K562 (cell line): ENCODE results near the gene LRRC8A. TPM values are rescaled to one million over a fixed set of nuclear protein-coding genes. Genes with fewer than 3 reads are reported as not detected.

Experiments used
- CBFA2T2 ChIP-seq: fragments of 450-650 bp; conservative IDR thresholded peaks from 2 replicates; pipeline ENCODE4 v1.6.1; 2017; ENCODE audit warnings: mild to moderate bottlenecking
- FOXM1 ChIP-seq, 2 experiments: fragments of 450-650 bp in 1 of 2; sonication (generic) in 1 of 2; formaldehyde crosslinking in 1 of 2; IDR thresholded peaks; 2 replicates each; pipeline versions ENCODE4 v1.6.1 to v1.9.0; 2017 to 2022; ENCODE audit warnings: low read depth in 2 of 2, mild to moderate bottlenecking in 2 of 2, missing genetic modification reagents in 1 of 2, moderate library complexity in 1 of 2
- GABPB1 ChIP-seq: sonication (generic); formaldehyde crosslinking; IDR thresholded peaks from 2 replicates; pipeline ENCODE4 v1.8.0; 2022; ENCODE audit warnings: mild to moderate bottlenecking, missing genetic modification reagents
- L3MBTL2 ChIP-seq: fragments of 450-650 bp; IDR thresholded peaks from 2 replicates; pipeline ENCODE4 v1.6.1; 2016; ENCODE audit warnings: mild to moderate bottlenecking, moderate library complexity
- LEF1 ChIP-seq: fragments of 450-650 bp; IDR thresholded peaks from 2 replicates; pipeline ENCODE4 v1.6.1; 2016; ENCODE audit warnings: mild to moderate bottlenecking
- MCM3 ChIP-seq: fragments of 450-650 bp; IDR thresholded peaks from 2 replicates; pipeline ENCODE4 v1.6.1; 2016
- MTA2 ChIP-seq: fragments of 450-650 bp; IDR thresholded peaks from 2 replicates; pipeline ENCODE4 v1.6.1; 2016; ENCODE audit warnings: low read depth
- NELFE ChIP-seq: IDR thresholded peaks from 2 replicates; pipeline ENCODE4 v1.6.1; 2011; ENCODE audit warnings: mild to moderate bottlenecking; ENCODE audit not compliant: insufficient read depth, insufficient read length
- NFIX ChIP-seq: fragments of 250-450 bp; sonication (Bioruptor Pico); IDR thresholded peaks from 2 replicates; pipeline ENCODE4 v1.4.0; 2020; ENCODE audit warnings: low read depth, mild to moderate bottlenecking, moderate library complexity
- NFYB ChIP-seq: IDR thresholded peaks from 2 replicates; pipeline ENCODE4 v1.6.1; 2011; ENCODE audit warnings: mild to moderate bottlenecking, moderate library complexity; ENCODE audit not compliant: insufficient read length; ENCODE audit errors: extremely low read depth
- NRF1 ChIP-seq, 2 experiments: fragments of 450-650 bp; IDR thresholded peaks in 1 of 2; conservative IDR thresholded peaks in 1 of 2; 2 replicates each; pipeline ENCODE4 v1.6.1; 2014; ENCODE audit warnings: mild to moderate bottlenecking in 2 of 2
- PCBP1 ChIP-seq: fragments of 200-400 bp; formaldehyde crosslinking; IDR thresholded peaks from 2 replicates; pipeline ENCODE4 v1.6.1; 2018; ENCODE audit warnings: mild to moderate bottlenecking, low read depth, low read length; ENCODE audit not compliant: poor library complexity, severe bottlenecking
- PHB ChIP-seq: fragments of 250-450 bp; sonication (Bioruptor Pico); IDR thresholded peaks from 2 replicates; pipeline ENCODE4 v1.5.0; 2021
- SIN3B ChIP-seq: fragments of 450-650 bp; IDR thresholded peaks from 2 replicates; pipeline ENCODE4 v1.6.1; 2017; ENCODE audit warnings: low read depth, mild to moderate bottlenecking, moderate library complexity
- SIRT6 ChIP-seq: IDR thresholded peaks from one replicate; pipeline ENCODE4 v1.6.1; 2012; ENCODE audit warnings: low read depth, mild to moderate bottlenecking, control low read depth, inconsistent platforms, low read length, moderate library complexity
- SOX6 ChIP-seq: fragments of 450-650 bp; IDR thresholded peaks from 2 replicates; pipeline ENCODE4 v1.6.1; 2014; ENCODE audit warnings: mild to moderate bottlenecking
- SRSF1 ChIP-seq: fragments of 200-400 bp; formaldehyde crosslinking; IDR thresholded peaks from 2 replicates; pipeline ENCODE4 v1.6.1; 2017; ENCODE audit warnings: mild to moderate bottlenecking, low read depth, low read length, moderate library complexity
- ZC3H11A ChIP-seq: IDR thresholded peaks from 2 replicates; pipeline ENCODE4 v1.6.1; 2012; ENCODE audit warnings: low read depth, low read length, improper control_type of control experiment
- ZC3H8 ChIP-seq: fragments of 450-650 bp; IDR thresholded peaks from 2 replicates; pipeline ENCODE4 v1.6.1; 2017
- ZNF24 ChIP-seq: fragments of 450-650 bp; IDR thresholded peaks from 2 replicates; pipeline ENCODE4 v1.6.1; 2016
- ZNF780A ChIP-seq: fragments of 250-450 bp; sonication (Bioruptor Pico); IDR thresholded peaks from 2 replicates; pipeline ENCODE4 v1.5.0; 2021; ENCODE audit warnings: mild to moderate bottlenecking
- polyA plus RNA-seq, 8 experiments: library from polyadenylated mRNA; depleted of rRNA in 4 of 8; stranded (reverse) in 5 of 8; unstranded in 3 of 8; fragments of >200 nt; fragmentation: Nextera tagmentation in 2 of 8; fragmentation: Illumina TruSeq in 1 of 8; extraction: Ambion mirVana in 2 of 8; extraction: Trizol in 1 of 8; gene quantifications; 2 replicates each; pipeline versions ENCODE4 v1.2.1 to v1.2.3, GENCODE V29; 2011 to 2014; ENCODE audit warnings: inconsistent platforms in 1 of 8, missing spikeins in 1 of 8
- total RNA-seq, 7 experiments: library from RNA; depleted of rRNA in 6 of 7; stranded (reverse); fragments of >200 nt in 6 of 7; fragmentation: Illumina TruSeq in 2 of 7; extraction: Trizol in 2 of 7; gene quantifications; 2 replicates each; pipeline versions ENCODE4 v1.2.1 to v1.2.3, GENCODE V29; 2011 to 2021; ENCODE audit warnings: low replicate concordance in 1 of 7
- TF ChIP-seq, protein P1 (sequence below): fragments of 250-450 bp; sonication (Bioruptor Pico); IDR thresholded peaks from 2 replicates; pipeline ENCODE4 v1.9.0; 2021; ENCODE audit warnings: mild to moderate bottlenecking
- TF ChIP-seq, protein P2 (sequence below), 2 experiments: fragments of 450-650 bp in 1 of 2; sonication (generic) in 1 of 2; formaldehyde crosslinking; conservative IDR thresholded peaks; 2 replicates each; pipeline versions ENCODE4 v1.4.0 to v1.8.1; 2020 to 2022; ENCODE audit warnings: mild to moderate bottlenecking in 1 of 2, missing genetic modification reagents in 1 of 2
- TF ChIP-seq, protein P3 (sequence below): fragments of 250-450 bp; sonication (Bioruptor Pico); IDR thresholded peaks from 2 replicates; pipeline ENCODE4 v1.5.0; 2020; ENCODE audit warnings: mild to moderate bottlenecking
- TF ChIP-seq, protein P4 (sequence below), 2 experiments: IDR thresholded peaks; 2 replicates each; pipeline ENCODE4 v1.6.1; 2012; ENCODE audit warnings: improper control_type of control experiment in 2 of 2, low read depth in 2 of 2, low read length in 2 of 2, borderline replicate concordance in 1 of 2

The LRRC8A gene
- total and polyA plus RNA-seq, 9 of the 15 experiments (the other 6 are each of a cell fraction or from before 2014, with no cell fraction given), result 2.9 to 24.7 (median 8.9) TPM

DNA sequence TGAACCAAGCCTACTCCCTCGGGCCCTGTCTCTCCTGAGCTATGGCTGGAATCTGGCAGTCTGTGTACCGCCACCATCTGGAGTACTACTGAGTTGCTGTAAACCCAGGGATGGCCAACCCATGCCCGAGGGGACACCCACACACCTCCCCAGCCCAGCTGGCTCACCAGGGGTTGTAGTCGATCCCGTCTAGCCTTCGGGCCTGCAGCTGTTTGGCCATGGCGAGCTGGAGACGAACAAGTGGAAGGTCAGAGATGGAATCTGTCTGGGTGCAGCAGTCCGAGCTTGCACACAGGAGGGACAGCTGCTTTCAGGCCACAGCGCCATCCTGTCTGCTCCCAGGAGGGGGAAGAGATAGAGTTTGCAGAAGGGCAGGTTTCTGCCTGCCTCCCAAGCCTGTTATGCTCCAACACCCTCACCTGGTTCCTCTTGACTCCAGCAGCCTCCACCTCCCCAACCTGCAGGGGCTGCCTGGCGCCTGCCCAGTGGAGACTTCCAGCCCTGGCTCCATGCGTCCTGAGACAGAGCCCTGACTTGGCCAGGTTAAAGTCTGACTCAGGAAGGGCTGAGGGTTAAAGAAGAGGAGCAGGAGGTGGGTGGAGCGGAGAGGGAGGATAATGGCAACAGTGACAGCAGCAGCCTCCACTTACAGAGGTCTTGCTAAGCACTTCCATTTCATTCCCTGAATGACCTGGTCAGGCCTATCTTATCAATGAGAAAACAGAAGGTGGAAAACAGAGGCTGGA lies 36.6 kb upstream of the LRRC8A start (continued):
- TF ChIP-seq FOXM1 (IDR thresholded peaks at IDR 0.05; ENCODE audit: low read depth), result peak; percentile 55; the same call in 1 of the 2 replicates
- TF ChIP-seq FOXM1 (CRISPR knock-in tag; IDR thresholded peaks at IDR 0.05; ENCODE audit: low read depth), result no peak
- TF ChIP-seq, protein P1, sequence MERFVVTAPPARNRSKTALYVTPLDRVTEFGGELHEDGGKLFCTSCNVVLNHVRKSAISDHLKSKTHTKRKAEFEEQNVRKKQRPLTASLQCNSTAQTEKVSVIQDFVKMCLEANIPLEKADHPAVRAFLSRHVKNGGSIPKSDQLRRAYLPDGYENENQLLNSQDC (CRISPR knock-in tag), result no peak
- TF ChIP-seq SOX6, result peak; percentile 87; the same call in 1 of the 2 replicates
- TF ChIP-seq MTA2, result peak; percentile 81
- no peak for TF ChIP-seq SIN3B
- no peak for TF ChIP-seq PCBP1
- peak; percentile 85; the same call in 1 of the 2 replicates for TF ChIP-seq LEF1
- peak; percentile 62 for TF ChIP-seq GABPB1 (CRISPR knock-in tag)
- TF ChIP-seq SRSF1, result no peak
- no peak for TF ChIP-seq ZC3H11A
- peak; percentile 88 for TF ChIP-seq CBFA2T2
- peak; percentile 74 to 81 for TF ChIP-seq NRF1 (conservative IDR thresholded peaks at IDR 0.05 in 1 of 2, IDR thresholded peaks at IDR 0.05 in 1 of 2)
- no peak for TF ChIP-seq ZC3H8
- TF ChIP-seq ZNF24, result peak; percentile 20; the same call in 1 of the 2 replicates
- no peak for TF ChIP-seq L3MBTL2
- no peak for TF ChIP-seq NFIX (CRISPR knock-in tag)
- no peak for TF ChIP-seq ZNF780A
- TF ChIP-seq, protein P2, sequence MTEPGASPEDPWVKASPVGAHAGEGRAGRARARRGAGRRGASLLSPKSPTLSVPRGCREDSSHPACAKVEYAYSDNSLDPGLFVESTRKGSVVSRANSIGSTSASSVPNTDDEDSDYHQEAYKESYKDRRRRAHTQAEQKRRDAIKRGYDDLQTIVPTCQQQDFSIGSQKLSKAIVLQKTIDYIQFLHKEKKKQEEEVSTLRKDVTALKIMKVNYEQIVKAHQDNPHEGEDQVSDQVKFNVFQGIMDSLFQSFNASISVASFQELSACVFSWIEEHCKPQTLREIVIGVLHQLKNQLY (CRISPR knock-in tag; conservative IDR thresholded peaks at IDR 0.05), result no peak
- TF ChIP-seq, protein P3, sequence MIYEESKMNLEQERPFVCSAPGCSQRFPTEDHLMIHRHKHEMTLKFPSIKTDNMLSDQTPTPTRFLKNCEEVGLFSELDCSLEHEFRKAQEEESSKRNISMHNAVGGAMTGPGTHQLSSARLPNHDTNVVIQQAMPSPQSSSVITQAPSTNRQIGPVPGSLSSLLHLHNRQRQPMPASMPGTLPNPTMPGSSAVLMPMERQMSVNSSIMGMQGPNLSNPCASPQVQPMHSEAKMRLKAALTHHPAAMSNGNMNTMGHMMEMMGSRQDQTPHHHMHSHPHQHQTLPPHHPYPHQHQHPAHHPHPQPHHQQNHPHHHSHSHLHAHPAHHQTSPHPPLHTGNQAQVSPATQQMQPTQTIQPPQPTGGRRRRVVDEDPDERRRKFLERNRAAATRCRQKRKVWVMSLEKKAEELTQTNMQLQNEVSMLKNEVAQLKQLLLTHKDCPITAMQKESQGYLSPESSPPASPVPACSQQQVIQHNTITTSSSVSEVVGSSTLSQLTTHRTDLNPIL (CRISPR knock-in tag), result no peak
- no peak for TF ChIP-seq PHB (CRISPR knock-in tag)
- no peak for TF ChIP-seq NFYB
- TF ChIP-seq SIRT6, result no peak
- TF ChIP-seq MCM3, result no peak
- no peak for TF ChIP-seq NELFE
- TF ChIP-seq, protein P4, sequence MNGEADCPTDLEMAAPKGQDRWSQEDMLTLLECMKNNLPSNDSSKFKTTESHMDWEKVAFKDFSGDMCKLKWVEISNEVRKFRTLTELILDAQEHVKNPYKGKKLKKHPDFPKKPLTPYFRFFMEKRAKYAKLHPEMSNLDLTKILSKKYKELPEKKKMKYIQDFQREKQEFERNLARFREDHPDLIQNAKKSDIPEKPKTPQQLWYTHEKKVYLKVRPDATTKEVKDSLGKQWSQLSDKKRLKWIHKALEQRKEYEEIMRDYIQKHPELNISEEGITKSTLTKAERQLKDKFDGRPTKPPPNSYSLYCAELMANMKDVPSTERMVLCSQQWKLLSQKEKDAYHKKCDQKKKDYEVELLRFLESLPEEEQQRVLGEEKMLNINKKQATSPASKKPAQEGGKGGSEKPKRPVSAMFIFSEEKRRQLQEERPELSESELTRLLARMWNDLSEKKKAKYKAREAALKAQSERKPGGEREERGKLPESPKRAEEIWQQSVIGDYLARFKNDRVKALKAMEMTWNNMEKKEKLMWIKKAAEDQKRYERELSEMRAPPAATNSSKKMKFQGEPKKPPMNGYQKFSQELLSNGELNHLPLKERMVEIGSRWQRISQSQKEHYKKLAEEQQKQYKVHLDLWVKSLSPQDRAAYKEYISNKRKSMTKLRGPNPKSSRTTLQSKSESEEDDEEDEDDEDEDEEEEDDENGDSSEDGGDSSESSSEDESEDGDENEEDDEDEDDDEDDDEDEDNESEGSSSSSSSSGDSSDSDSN (IDR thresholded peaks at IDR 0.05; ENCODE audit: borderline replicate concordance in 1 of 2, low read depth in 2 of 2, low read length in 2 of 2), result peak in 1 of 2 experiments; percentile 79; a peak in 2 of 4 replicates
